ENCODE results near the gene TRIM44.
"Not testable (repeated sequence)": the region's sequence is repeated elsewhere in the genome, so short reads cannot be mapped to it uniquely, and the experiment has no call there.

Gene TRIM44

DNA sequence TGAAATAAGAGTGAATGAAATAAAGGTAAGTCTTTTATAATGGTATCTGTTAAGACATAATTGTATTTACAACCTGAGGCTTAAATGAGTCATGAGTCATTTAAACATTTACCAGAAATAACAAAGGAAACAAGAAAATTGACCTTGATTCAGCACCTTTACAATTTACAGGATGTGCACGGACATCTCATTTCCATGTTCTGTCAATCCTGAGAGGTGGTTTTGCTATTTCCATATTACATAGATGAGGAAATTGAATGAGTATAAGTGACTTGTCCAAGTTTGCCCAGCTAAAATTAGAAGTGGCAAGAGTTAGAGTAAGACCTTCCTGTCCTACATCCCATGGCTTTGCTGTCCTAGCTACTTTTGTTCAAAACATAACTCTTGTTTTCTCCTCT lies 89.1 kb downstream of the TRIM44 start:
- CTCF ChIA-PET = no interaction called here
- POLR2A ChIA-PET (ENCODE audit: low non-redundant PET) = interaction anchor here (0.7 kb wide), 1 partner anchor 522 kb away, joined by 4 read pairs; no protein-coding TSS in a partner anchor
- TF ChIP-seq, protein P1, sequence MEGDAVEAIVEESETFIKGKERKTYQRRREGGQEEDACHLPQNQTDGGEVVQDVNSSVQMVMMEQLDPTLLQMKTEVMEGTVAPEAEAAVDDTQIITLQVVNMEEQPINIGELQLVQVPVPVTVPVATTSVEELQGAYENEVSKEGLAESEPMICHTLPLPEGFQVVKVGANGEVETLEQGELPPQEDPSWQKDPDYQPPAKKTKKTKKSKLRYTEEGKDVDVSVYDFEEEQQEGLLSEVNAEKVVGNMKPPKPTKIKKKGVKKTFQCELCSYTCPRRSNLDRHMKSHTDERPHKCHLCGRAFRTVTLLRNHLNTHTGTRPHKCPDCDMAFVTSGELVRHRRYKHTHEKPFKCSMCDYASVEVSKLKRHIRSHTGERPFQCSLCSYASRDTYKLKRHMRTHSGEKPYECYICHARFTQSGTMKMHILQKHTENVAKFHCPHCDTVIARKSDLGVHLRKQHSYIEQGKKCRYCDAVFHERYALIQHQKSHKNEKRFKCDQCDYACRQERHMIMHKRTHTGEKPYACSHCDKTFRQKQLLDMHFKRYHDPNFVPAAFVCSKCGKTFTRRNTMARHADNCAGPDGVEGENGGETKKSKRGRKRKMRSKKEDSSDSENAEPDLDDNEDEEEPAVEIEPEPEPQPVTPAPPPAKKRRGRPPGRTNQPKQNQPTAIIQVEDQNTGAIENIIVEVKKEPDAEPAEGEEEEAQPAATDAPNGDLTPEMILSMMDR (conservative IDR thresholded peaks at IDR 0.05; ENCODE audit: low read depth) = no peak
- peak; percentile 44 for DNase-seq (ENCODE audit: low spot score)
- no peak overlapping the region for H3K27ac ChIP-seq

DNA sequence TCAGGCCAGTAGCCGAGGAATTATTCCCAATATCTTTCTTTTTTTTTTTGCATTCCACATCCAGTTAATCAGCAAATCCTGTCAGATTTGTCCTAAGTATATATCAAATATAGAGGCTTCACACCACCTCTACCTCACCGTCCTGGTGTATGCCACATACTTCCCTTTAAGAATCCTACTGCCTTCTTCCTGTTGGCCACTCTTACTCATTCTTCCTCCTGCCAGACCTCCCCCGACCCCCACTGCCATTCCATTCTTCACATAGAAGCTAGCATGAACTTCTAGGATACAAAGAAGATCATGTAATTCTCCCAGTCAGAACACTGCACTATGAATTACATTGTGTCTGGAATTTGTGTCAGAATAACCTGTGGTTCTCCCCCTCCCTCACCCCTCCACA lies 89.5 kb downstream of the TRIM44 start:
- DNase-seq (ENCODE audit: low spot score) = no peak
- CTCF ChIA-PET = no interaction called here
- POLR2A ChIA-PET (ENCODE audit: low non-redundant PET) = interaction anchor here (0.7 kb wide), 1 partner anchor 521 kb away, joined by 4 read pairs; no protein-coding TSS in a partner anchor
- TF ChIP-seq, protein P1 (conservative IDR thresholded peaks at IDR 0.05; ENCODE audit: low read depth) = no peak
- no peak overlapping the region for H3K27ac ChIP-seq

GRCh38 chr11:35753573-35753972 lies 91.0 kb downstream of the TRIM44 start:
- CTCF ChIA-PET; DNase-seq (ENCODE audit: low spot score); POLR2A ChIA-PET (ENCODE audit: low non-redundant PET): not testable (repeated sequence)

DNA sequence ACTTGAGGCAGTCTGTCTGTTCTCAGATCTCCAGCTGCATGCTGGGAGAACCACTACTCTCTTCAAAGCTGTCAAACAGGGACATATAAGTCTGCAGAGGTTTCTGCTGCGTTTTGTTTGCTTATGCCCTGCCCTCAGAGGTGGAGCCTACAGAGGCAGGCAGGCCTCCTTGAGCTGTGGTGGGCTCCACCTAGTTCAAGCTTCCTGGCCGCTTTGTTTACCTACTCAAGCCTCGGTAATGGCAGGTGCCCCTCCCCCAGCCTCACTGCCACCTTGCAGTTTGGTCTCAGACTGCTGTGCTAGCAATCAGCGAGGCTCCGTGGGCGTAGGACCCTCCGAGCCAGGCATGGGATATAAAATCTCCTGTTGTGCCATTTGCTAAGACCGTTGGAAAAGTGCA lies 97.4 kb downstream of the TRIM44 start:
- CTCF ChIA-PET; DNase-seq (ENCODE audit: low spot score); POLR2A ChIA-PET (ENCODE audit: low non-redundant PET); H3K27ac ChIP-seq: not testable (repeated sequence)

More at GRCh38 chr11:35753573-35753972, 91.0 kb downstream of the TRIM44 start:
- H3K27ac ChIP-seq = not testable (repeated sequence)

DNA sequence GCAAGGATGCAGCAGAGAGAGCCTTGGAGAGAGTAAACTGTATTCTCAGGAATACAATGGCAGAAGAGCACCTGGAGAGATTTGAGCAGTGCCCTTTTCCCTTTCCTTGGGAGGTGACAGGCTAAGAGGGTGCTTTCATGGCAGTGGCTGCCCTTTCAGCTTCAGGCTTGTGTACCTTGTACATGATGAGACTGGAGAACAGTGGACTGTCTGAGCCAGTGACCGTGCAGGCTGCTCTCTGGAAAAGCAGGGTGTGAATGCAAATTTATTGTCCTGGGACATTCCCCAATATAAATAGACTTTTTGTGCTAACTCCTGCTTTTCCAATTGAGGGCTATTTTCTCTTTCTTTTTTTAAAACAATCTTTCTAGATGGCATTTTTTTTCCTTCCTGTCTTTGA lies 99.3 kb downstream of the TRIM44 start:
- H3K27ac ChIP-seq = no peak overlapping the region
- ChIA-PET POLR2A (ENCODE audit: low non-redundant PET) (no interaction called here), CTCF (no interaction called here)
- TF ChIP-seq, protein P1 (conservative IDR thresholded peaks at IDR 0.05; ENCODE audit: low read depth) = no peak
- no peak for DNase-seq (ENCODE audit: low spot score)

GRCh38 chr11:35763301-35763700 lies 100.7 kb downstream of the TRIM44 start:
- TF ChIP-seq, protein P1 (conservative IDR thresholded peaks at IDR 0.05; ENCODE audit: low read depth) = no peak
- DNase-seq (ENCODE audit: low spot score) = no peak
- ChIA-PET POLR2A (ENCODE audit: low non-redundant PET) (no interaction called here), CTCF (no interaction called here)
- no peak overlapping the region for H3K27ac ChIP-seq

- no peak for DNase-seq (ENCODE audit: low spot score)
- POLR2A ChIA-PET (ENCODE audit: low non-redundant PET) = interaction anchor here (0.6 kb wide), 1 partner anchor 154 kb away, joined by 3 read pairs; no protein-coding TSS in a partner anchor
- CTCF ChIA-PET = no interaction called here
- H3K27ac ChIP-seq = no peak overlapping the region
- TF ChIP-seq, protein P1 (conservative IDR thresholded peaks at IDR 0.05; ENCODE audit: low read depth) = no peak
Measured at GRCh38 chr11:35763765-35764164, 101.2 kb downstream of the TRIM44 start.

DNA sequence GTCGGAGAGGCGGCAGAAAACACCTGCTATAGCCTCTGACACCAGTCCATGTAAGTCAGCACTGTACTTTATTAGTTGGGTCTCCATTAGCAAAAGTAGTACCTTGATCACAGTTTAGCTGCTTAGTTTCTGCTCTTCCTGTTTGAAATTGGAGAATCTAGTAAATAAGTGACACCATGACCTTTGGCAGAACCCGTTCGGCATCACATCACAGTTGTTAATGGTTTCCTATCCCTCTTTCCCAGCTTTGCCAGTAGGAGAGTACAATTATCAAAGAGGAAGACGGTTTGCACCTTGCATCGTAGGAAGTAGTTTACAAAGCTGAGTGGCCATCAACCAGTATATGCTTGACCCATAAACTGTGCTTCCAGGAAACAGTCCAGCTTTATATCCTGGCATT lies 101.8 kb downstream of the TRIM44 start:
- CTCF ChIA-PET = no interaction called here
- DNase-seq (ENCODE audit: low spot score) = no peak
- TF ChIP-seq, protein P1 (conservative IDR thresholded peaks at IDR 0.05; ENCODE audit: low read depth) = no peak
- POLR2A ChIA-PET (ENCODE audit: low non-redundant PET) = interaction anchor here (0.6 kb wide), 1 partner anchor 154 kb away, joined by 3 read pairs; no protein-coding TSS in a partner anchor
- H3K27ac ChIP-seq = no peak overlapping the region

Data from RWPE1 (cell line).